ENCODE data around the gene CD2. TPM values are rescaled to one million over a fixed set of nuclear protein-coding genes. Genes with fewer than 3 reads are reported as not detected.

Gene CD2
- total and polyA plus RNA-seq, 11 donors, result 0.33 to 9.7 (median 0.61) TPM; not detected in 3

DNA sequence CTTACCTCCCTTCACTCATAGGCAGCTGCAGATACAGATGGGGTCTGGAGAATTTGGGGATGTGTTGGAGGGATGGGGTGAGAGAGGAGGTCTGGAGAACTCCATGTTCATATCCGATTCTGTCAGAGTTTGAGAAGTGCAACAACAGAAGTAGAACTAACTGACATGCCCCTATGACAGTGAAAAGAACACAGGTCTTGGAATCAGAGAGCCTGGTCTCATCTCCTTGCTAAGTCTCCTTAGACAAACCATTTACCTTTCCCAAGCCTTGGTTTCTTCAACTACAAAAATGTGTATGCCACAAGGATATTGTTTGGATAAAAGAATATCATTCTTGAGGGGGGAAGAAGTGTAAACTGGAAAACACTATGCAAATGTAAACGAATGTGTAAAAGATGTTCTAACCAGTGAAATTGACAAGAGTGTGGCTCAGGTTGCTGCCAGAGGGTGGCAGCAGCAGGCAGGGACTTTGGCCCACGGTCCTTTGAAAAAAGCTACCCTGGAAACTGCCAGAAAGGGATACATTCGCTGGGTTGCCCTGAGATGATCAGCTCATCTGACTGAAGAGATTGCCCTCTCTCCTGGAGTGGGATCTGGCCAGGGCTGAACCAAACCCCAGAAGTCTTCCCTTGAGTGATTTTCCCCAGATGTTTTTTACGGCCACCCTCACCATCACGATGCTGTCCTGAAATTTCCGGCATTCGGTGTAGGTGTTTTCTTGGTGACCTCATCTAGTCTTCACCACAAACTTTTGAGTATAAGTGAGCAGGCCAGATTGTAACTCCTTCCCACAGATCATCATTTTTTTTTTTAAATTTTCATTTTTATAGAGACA, 17.0 kb upstream of the CD2 start:
- H3K27ac ChIP-seq, result peak overlapping the region in 1 of 12 donors; percentile 83
- H3K4me3 ChIP-seq, result no peak overlapping the region
- no peak for TF ChIP-seq POLR2A (IDR thresholded peaks at IDR 0.05)
- TF ChIP-seq, protein P1, sequence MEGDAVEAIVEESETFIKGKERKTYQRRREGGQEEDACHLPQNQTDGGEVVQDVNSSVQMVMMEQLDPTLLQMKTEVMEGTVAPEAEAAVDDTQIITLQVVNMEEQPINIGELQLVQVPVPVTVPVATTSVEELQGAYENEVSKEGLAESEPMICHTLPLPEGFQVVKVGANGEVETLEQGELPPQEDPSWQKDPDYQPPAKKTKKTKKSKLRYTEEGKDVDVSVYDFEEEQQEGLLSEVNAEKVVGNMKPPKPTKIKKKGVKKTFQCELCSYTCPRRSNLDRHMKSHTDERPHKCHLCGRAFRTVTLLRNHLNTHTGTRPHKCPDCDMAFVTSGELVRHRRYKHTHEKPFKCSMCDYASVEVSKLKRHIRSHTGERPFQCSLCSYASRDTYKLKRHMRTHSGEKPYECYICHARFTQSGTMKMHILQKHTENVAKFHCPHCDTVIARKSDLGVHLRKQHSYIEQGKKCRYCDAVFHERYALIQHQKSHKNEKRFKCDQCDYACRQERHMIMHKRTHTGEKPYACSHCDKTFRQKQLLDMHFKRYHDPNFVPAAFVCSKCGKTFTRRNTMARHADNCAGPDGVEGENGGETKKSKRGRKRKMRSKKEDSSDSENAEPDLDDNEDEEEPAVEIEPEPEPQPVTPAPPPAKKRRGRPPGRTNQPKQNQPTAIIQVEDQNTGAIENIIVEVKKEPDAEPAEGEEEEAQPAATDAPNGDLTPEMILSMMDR (IDR thresholded peaks at IDR 0.05), result peak; percentile 49 to 84 (median 71)
- no peaks in the 10 kb centered on the region for H3K36me3 ChIP-seq
- peak in 4 of 5 donors; percentile 28 to 63 (median 39) for DNase-seq
- H3K9me3 ChIP-seq, result peaks cover 0 to under 1% (median 0%) of the 10 kb centered on the region in 12 donors
- 45 to 53% (median 50%) methylated on average over 8 of the region's 8 CpGs for WGBS, 4 donors
- peak in 3 of 4 donors; percentile 60 to 78 (median 70) for ATAC-seq
- intact Hi-C loops (cut with DNase I), result loop anchor here (1.0 to 5.0 kb wide), 6 partner anchors 315 to 320 kb away; no protein-coding TSS in a partner anchor
- peaks cover 0 to 31% (median 0%) of the 10 kb centered on the region in 12 donors for H3K4me1 ChIP-seq
- H3K27me3 ChIP-seq, result no peaks in the 10 kb centered on the region

DNA sequence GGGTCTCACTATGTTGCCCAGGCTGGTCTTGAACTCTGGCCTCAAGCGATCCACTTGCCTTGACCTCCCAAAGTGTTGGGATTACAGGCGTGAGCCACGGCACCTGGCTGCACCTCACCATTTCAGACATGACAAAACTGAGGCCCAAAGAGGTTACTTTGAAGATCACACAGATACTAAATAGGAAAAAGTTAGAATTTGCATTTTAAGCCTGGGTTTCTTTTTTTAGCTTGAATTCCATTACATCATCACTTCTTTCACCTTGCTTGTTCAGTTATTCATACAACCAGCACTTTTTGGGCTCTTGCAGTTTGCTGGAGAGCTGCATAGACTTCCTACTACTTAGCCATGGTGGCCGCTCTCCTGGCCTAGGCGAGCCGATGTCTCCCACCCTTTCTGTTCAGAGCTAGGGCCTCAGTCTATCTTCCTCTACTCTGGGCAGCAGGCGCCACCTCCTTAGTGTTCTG, 16.3 kb upstream of the CD2 start:
- intact Hi-C loops (cut with DNase I), result loop anchor here (1.0 to 5.0 kb wide), 6 partner anchors 314 to 319 kb away; no protein-coding TSS in a partner anchor
- Histone ChIP-seq H3K27ac (peak overlapping the region in 1 of 12 donors; percentile 83), H3K9me3 (peaks cover 0 to 7% (median 2%) of the 10 kb centered on the region in 12 donors), H3K27me3 (no peaks in the 10 kb centered on the region), H3K4me3 (peak overlapping the region in 1 of 12 donors; percentile 2), H3K4me1 (peaks cover 0 to 31% (median 0%) of the 10 kb centered on the region in 12 donors), H3K36me3 (no peaks in the 10 kb centered on the region)
- no peak for ATAC-seq
- TF ChIP-seq, protein P1 (IDR thresholded peaks at IDR 0.05), result no peak
- no peak for TF ChIP-seq POLR2A (IDR thresholded peaks at IDR 0.05)
- DNase-seq, result no peak
- WGBS, 4 donors, result 88 to 93% (median 92%) methylated on average over 7 of the region's 7 CpGs

DNA sequence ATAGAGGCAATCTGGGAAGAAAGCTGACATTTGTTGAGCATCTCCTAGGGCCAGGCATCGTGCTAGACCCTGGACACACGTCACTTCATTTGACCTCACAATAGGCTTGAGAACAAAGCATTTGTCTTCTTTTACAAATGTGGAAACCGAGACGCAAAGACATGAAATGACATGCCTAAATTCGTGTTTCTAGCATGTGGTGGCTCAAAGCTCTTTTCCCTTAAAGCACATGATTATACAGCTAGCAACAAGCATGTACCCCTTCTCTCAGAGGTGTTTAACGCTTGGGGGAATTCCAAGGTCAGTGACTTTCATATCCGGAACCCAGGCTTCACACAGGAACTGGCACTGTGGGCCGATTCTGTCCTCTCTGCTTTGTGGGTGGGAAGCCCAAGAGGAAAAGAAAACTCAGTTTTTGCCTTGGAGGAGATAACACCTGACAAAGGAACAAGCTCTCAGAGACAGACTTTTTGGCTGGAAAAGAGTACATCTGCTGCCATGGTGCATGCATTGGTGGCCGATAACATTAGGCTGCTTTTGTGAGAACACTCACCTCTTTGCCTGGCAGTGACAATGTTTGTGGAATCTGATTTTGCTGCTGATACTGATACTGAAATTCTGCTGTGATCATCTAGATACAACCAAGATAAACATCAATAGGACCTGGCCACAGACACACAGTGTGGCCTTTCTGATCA, 15.4 kb upstream of the CD2 start:
- Histone ChIP-seq H3K36me3 (no peaks in the 10 kb centered on the region), H3K27me3 (no peaks in the 10 kb centered on the region), H3K9me3 (peaks cover 0 to 16% (median 11%) of the 10 kb centered on the region in 12 donors), H3K27ac (peak overlapping the region in 1 of 12 donors; percentile 83), H3K4me1 (peaks cover 0 to 31% (median 0%) of the 10 kb centered on the region in 12 donors), H3K4me3 (peak overlapping the region in 1 of 12 donors; percentile 2)
- DNase-seq (no peak), ATAC-seq (no peak)
- no peak for TF ChIP-seq POLR2A (IDR thresholded peaks at IDR 0.05)
- TF ChIP-seq, protein P1 (IDR thresholded peaks at IDR 0.05), result no peak
- intact Hi-C loops (cut with DNase I), result loop anchor here in 3 of 10 donors (5.0 kb wide), 2 partner anchors 313 to 318 kb away; no protein-coding TSS in a partner anchor
- 81 to 88% (median 86%) methylated on average over 9 of the region's 9 CpGs for WGBS, 4 donors
